SU-DHL-6 (cell line): ENCODE data around the gene KIF5B.

ENCODE experiments used
- EZH2phosphoT487 ChIP-seq: fragments of 200-600 bp; sonication (generic), shearing (Covaris generic); conservative IDR thresholded peaks from 2 replicates; pipeline ENCODE4 v1.6.1; 2018; ENCODE audit warnings: mild to moderate bottlenecking, antibody characterized with exemption, low read length, moderate library complexity, mixed read lengths
- TF ChIP-seq, protein P1 (sequence below): fragments of 200-600 bp; sonication (generic); IDR thresholded peaks from one replicate; pipeline ENCODE4 v1.5.1; 2017; ENCODE audit warnings: antibody characterized with exemption, mild to moderate bottlenecking, low read length, moderate library complexity; ENCODE audit not compliant: insufficient read depth, poor library complexity, severe bottlenecking

GRCh38 chr10:32068569-32068968, 12.3 kb upstream of the KIF5B start:
- TF ChIP-seq, protein P1, sequence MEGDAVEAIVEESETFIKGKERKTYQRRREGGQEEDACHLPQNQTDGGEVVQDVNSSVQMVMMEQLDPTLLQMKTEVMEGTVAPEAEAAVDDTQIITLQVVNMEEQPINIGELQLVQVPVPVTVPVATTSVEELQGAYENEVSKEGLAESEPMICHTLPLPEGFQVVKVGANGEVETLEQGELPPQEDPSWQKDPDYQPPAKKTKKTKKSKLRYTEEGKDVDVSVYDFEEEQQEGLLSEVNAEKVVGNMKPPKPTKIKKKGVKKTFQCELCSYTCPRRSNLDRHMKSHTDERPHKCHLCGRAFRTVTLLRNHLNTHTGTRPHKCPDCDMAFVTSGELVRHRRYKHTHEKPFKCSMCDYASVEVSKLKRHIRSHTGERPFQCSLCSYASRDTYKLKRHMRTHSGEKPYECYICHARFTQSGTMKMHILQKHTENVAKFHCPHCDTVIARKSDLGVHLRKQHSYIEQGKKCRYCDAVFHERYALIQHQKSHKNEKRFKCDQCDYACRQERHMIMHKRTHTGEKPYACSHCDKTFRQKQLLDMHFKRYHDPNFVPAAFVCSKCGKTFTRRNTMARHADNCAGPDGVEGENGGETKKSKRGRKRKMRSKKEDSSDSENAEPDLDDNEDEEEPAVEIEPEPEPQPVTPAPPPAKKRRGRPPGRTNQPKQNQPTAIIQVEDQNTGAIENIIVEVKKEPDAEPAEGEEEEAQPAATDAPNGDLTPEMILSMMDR = no peak
- TF ChIP-seq EZH2phosphoT487 = no peak
